KMS-11 (cell line): Measurements from ENCODE around the gene CHTF18.

Source experiments
- H2AFZ ChIP-seq: fragments of 200-600 bp; sonication (generic); 2 replicates; pipeline ENCODE4 v1.6.1; 2016; ENCODE audit warnings: antibody characterized with exemption, mixed run types, low read depth
- H3K27ac ChIP-seq: fragments of 200-600 bp; sonication (generic); 2 replicates; pipeline ENCODE4 v1.6.1; 2016; ENCODE audit warnings: mild to moderate bottlenecking, mixed run types
- H3K27me3 ChIP-seq: fragments of 200-600 bp; sonication (generic); 2 replicates; pipeline ENCODE4 v1.6.1; 2017; ENCODE audit warnings: mild to moderate bottlenecking, low read depth, mixed run types, moderate library complexity; ENCODE audit not compliant: insufficient read depth
- H3K36me3 ChIP-seq: fragments of 200-600 bp; sonication (generic); 2 replicates; pipeline ENCODE4 v1.6.1; 2017; ENCODE audit warnings: mild to moderate bottlenecking, mixed run types; ENCODE audit not compliant: insufficient read depth
- H3K4me1 ChIP-seq: fragments of 200-600 bp; sonication (generic); 2 replicates; pipeline ENCODE4 v1.6.1; 2016; ENCODE audit warnings: mild to moderate bottlenecking, low read depth, mixed run types; ENCODE audit not compliant: poor library complexity, severe bottlenecking
- H3K4me2 ChIP-seq: fragments of 200-600 bp; sonication (generic); 2 replicates; pipeline ENCODE4 v1.7.0; 2016; ENCODE audit warnings: mild to moderate bottlenecking, mixed run types
- H3K4me3 ChIP-seq: fragments of 200-600 bp; sonication (generic); IDR thresholded peaks from 2 replicates; pipeline ENCODE4 v1.6.1; 2017; ENCODE audit warnings: low read depth, low read length, mixed read lengths; ENCODE audit not compliant: insufficient read depth
- H3K79me2 ChIP-seq: fragments of 200-600 bp; sonication (generic); 2 replicates; pipeline ENCODE4 v1.6.1; 2016; ENCODE audit warnings: low read depth, mixed run types; ENCODE audit not compliant: insufficient read depth
- H3K9ac ChIP-seq: fragments of 200-600 bp; sonication (generic); 2 replicates; pipeline ENCODE4 v1.6.1; 2016; ENCODE audit warnings: mild to moderate bottlenecking, mixed run types
- H4K20me1 ChIP-seq: fragments of 200-600 bp; sonication (generic); 2 replicates; pipeline ENCODE4 v1.6.1; 2016; ENCODE audit warnings: mild to moderate bottlenecking, mixed run types; ENCODE audit not compliant: insufficient read depth
- CTCF ChIP-seq: fragments of 200-600 bp; sonication (generic); conservative IDR thresholded peaks from 2 replicates; pipeline ENCODE4 v1.6.1; 2017; ENCODE audit warnings: low read depth, mild to moderate bottlenecking, antibody characterized with exemption, low read length, moderate library complexity, mixed read lengths

CHTF18 gene

DNA sequence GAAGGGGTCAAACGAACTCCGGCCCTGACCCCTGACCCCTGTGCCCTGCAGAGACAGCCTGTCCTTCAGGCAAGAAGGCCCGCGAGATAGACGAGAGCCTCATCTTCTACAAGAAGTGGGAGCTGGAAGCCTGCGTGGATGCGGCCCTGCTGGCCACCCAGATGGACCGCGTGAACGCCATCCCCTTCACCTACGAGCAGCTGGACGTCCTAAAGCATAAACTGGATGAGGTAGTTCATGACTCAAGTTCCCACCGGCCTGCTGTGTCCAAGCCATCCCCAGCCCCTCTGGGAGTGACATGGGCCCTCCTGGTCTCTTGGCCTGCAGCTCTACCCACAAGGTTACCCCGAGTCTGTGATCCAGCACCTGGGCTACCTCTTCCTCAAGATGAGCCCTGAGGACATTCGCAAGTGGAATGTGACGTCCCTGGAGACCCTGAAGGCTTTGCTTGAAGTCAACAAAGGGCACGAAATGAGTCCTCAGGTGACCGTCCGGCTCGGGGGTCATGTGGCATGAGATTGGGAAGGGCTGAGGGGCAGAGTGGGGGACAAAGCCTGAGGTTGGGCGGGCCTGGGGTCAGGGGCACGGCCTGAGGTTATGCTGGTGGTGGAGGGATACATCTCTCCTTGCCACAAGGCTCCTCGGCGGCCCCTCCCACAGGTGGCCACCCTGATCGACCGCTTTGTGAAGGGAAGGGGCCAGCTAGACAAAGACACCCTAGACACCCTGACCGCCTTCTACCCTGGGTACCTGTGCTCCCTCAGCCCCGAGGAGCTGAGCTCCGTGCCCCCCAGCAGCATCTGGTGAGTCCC lies 22.2 kb upstream of the CHTF18 start:
- Histone ChIP-seq H3K27me3 (peaks cover 69% of the 10 kb centered on the region), H2AFZ (no peak overlapping the region), H3K79me2 (no peaks in the 10 kb centered on the region), H4K20me1 (no peaks in the 10 kb centered on the region), H3K36me3 (no peaks in the 10 kb centered on the region), H3K4me2 (no peak overlapping the region), H3K9ac (no peak overlapping the region), H3K27ac (no peak overlapping the region), H3K4me3 (no peak overlapping the region), H3K4me1 (no peaks in the 10 kb centered on the region)
- no peak for TF ChIP-seq CTCF

- H3K4me3 ChIP-seq = no peak overlapping the region
Observed at GRCh38 chr16:766820-767640, 21.4 kb upstream of the CHTF18 start.

GRCh38 chr16:767743-768235 lies 20.6 kb upstream of the CHTF18 start:
- Histone ChIP-seq H3K27ac (no peak overlapping the region), H3K4me3 (no peak overlapping the region), H3K4me2 (no peak overlapping the region)

More at GRCh38 chr16:766820-767640, 21.4 kb upstream of the CHTF18 start:
- Histone ChIP-seq H3K9ac (no peak overlapping the region), H2AFZ (no peak overlapping the region), H3K36me3 (no peaks in the 10 kb centered on the region), H3K27me3 (peaks cover 69% of the 10 kb centered on the region), H3K4me2 (no peak overlapping the region), H3K4me1 (no peaks in the 10 kb centered on the region), H4K20me1 (no peaks in the 10 kb centered on the region), H3K79me2 (no peaks in the 10 kb centered on the region), H3K27ac (no peak overlapping the region)
- no peak for TF ChIP-seq CTCF

DNA sequence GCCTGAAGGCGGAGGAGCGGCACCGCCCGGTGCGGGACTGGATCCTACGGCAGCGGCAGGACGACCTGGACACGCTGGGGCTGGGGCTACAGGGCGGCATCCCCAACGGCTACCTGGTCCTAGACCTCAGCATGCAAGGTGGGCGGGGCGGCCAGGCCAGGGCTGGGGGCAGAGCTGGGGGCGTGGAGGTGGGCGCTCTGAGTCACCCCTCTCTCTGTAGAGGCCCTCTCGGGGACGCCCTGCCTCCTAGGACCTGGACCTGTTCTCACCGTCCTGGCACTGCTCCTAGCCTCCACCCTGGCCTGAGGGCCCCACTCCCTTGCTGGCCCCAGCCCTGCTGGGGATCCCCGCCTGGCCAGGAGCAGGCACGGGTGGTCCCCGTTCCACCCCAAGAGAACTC lies 20.0 kb upstream of the CHTF18 start:
- H3K9ac ChIP-seq = no peak overlapping the region
- no peak overlapping the region for H3K4me3 ChIP-seq
- no peaks in the 10 kb centered on the region for H3K4me1 ChIP-seq
- no peaks in the 10 kb centered on the region for H4K20me1 ChIP-seq
- no peaks in the 10 kb centered on the region for H3K79me2 ChIP-seq
- no peak for TF ChIP-seq CTCF
- no peaks in the 10 kb centered on the region for H3K36me3 ChIP-seq
- no peak overlapping the region for H3K4me2 ChIP-seq
- peaks cover 67% of the 10 kb centered on the region for H3K27me3 ChIP-seq
- no peak overlapping the region for H2AFZ ChIP-seq
- H3K27ac ChIP-seq = no peak overlapping the region

More at GRCh38 chr16:767743-768235, 20.6 kb upstream of the CHTF18 start:
- H4K20me1 ChIP-seq = no peaks in the 10 kb centered on the region
- no peak overlapping the region for H2AFZ ChIP-seq
- no peak overlapping the region for H3K9ac ChIP-seq
- TF ChIP-seq CTCF = no peak
- H3K79me2 ChIP-seq = no peaks in the 10 kb centered on the region
- peaks cover 67% of the 10 kb centered on the region for H3K27me3 ChIP-seq
- no peaks in the 10 kb centered on the region for H3K36me3 ChIP-seq
- H3K4me1 ChIP-seq = no peaks in the 10 kb centered on the region
